ENCODE results near the gene SETDB1. TPM values are rescaled to one million over a fixed set of nuclear protein-coding genes. Genes with fewer than 3 reads are reported as not detected.

SETDB1 gene
- polyA plus RNA-seq, 1 of the 3 experiments (the other 2 are of a cell fraction): 29.9 TPM

DNA sequence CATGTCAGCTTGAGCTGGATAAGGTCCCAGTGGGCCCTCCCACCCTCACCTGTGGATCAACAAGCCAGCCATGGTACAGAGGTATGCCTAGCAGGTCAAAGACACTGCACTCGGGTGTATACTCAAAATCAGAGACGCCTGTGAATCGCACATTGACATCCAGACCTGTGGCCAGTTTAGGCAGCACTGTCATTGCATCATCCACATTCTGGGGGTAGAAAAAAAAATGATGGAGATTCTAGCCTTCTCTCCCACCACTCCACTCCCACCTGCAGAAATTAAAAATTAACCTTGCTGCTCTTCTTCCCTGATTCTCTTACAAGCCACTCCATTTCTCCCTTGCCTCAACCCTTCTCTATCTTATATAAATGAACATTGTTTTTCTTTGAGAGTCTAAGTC, 74.2 kb downstream of the SETDB1 start:
- WGBS (ENCODE audit: low lambda C conversion rate): 100% methylated on average over 3 of the region's 3 CpGs
- Histone ChIP-seq H3K27me3 (ENCODE audit: insufficient read depth) (no peaks in the 10 kb centered on the region), H3K4me3 (ENCODE audit: low read depth in 2 of 2, low read length in 1 of 2) (no peak overlapping the region), H2AFZ (ENCODE audit: low read depth) (no peak overlapping the region), H3K79me2 (ENCODE audit: insufficient read depth) (0 out of 2 replicates have a peak, but pooled peaks cover 4% of the 10 kb centered on the region), H3K36me3 (replicated peaks in 1 of 2; ENCODE audit: control insufficient read depth in 1 of 2, insufficient read depth in 2 of 2, low read length in 1 of 2) (peaks cover 0 to 11% of the 10 kb centered on the region in 2 experiments), H3K4me1 (ENCODE audit: control insufficient read depth in 1 of 2, insufficient read depth in 2 of 2, low read depth in 1 of 2, low read length in 1 of 2) (peaks cover 0 to 4% of the 10 kb centered on the region in 2 experiments; a peak in 2 of 4 replicates), H3K4me2 (no peak overlapping the region), H4K20me1 (ENCODE audit: insufficient read depth) (no peaks in the 10 kb centered on the region), H3K9me2 (no peaks in the 10 kb centered on the region), H3F3A (replicated peaks; ENCODE audit: insufficient read depth) (no peaks in the 10 kb centered on the region), H3K9ac (no peak overlapping the region), H3K9me3 (no peaks in the 10 kb centered on the region), H3K27ac (ENCODE audit: low read depth in 2 of 2, low read length in 1 of 2) (no peak overlapping the region)
- ChIA-PET POLR2A (no interaction called here), CTCF (interaction anchor here (15.9 kb wide), 1 partner anchor 20 kb away, joined by 371 read pairs; the partner anchor contains the start of genes ANXA9 and CERS2)
- TF ChIP-seq TCF12 (IDR thresholded peaks at IDR 0.05): no peak
- TF ChIP-seq JUND (IDR thresholded peaks at IDR 0.05): no peak
- TF ChIP-seq, protein P1, sequence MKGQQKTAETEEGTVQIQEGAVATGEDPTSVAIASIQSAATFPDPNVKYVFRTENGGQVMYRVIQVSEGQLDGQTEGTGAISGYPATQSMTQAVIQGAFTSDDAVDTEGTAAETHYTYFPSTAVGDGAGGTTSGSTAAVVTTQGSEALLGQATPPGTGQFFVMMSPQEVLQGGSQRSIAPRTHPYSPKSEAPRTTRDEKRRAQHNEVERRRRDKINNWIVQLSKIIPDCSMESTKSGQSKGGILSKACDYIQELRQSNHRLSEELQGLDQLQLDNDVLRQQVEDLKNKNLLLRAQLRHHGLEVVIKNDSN (IDR thresholded peaks at IDR 0.05; ENCODE audit: borderline replicate concordance, low read depth): no peak
- TF ChIP-seq RAD21 (IDR thresholded peaks at IDR 0.05; ENCODE audit: low read length): no peak
- no peak for TF ChIP-seq MXI1 (IDR thresholded peaks at IDR 0.05; ENCODE audit: low read depth, low read length)
- no peak for TF ChIP-seq TAF1 (IDR thresholded peaks at IDR 0.05; ENCODE audit: borderline replicate concordance, low read depth, low read length)
- no peak for TF ChIP-seq MEF2A (IDR thresholded peaks at IDR 0.05; ENCODE audit: borderline replicate concordance, low read depth)
- TF ChIP-seq GATA2 (CRISPR knock-in tag; IDR thresholded peaks at IDR 0.05): no peak
- TF ChIP-seq RCOR1 (IDR thresholded peaks at IDR 0.05; ENCODE audit: low read length): no peak
- TF ChIP-seq, protein P2, sequence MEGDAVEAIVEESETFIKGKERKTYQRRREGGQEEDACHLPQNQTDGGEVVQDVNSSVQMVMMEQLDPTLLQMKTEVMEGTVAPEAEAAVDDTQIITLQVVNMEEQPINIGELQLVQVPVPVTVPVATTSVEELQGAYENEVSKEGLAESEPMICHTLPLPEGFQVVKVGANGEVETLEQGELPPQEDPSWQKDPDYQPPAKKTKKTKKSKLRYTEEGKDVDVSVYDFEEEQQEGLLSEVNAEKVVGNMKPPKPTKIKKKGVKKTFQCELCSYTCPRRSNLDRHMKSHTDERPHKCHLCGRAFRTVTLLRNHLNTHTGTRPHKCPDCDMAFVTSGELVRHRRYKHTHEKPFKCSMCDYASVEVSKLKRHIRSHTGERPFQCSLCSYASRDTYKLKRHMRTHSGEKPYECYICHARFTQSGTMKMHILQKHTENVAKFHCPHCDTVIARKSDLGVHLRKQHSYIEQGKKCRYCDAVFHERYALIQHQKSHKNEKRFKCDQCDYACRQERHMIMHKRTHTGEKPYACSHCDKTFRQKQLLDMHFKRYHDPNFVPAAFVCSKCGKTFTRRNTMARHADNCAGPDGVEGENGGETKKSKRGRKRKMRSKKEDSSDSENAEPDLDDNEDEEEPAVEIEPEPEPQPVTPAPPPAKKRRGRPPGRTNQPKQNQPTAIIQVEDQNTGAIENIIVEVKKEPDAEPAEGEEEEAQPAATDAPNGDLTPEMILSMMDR (IDR thresholded peaks at IDR 0.05): no peak
- TF ChIP-seq FOSL2 (IDR thresholded peaks at IDR 0.05; ENCODE audit: borderline replicate concordance, low read depth): no peak
- TF ChIP-seq, protein P3, sequence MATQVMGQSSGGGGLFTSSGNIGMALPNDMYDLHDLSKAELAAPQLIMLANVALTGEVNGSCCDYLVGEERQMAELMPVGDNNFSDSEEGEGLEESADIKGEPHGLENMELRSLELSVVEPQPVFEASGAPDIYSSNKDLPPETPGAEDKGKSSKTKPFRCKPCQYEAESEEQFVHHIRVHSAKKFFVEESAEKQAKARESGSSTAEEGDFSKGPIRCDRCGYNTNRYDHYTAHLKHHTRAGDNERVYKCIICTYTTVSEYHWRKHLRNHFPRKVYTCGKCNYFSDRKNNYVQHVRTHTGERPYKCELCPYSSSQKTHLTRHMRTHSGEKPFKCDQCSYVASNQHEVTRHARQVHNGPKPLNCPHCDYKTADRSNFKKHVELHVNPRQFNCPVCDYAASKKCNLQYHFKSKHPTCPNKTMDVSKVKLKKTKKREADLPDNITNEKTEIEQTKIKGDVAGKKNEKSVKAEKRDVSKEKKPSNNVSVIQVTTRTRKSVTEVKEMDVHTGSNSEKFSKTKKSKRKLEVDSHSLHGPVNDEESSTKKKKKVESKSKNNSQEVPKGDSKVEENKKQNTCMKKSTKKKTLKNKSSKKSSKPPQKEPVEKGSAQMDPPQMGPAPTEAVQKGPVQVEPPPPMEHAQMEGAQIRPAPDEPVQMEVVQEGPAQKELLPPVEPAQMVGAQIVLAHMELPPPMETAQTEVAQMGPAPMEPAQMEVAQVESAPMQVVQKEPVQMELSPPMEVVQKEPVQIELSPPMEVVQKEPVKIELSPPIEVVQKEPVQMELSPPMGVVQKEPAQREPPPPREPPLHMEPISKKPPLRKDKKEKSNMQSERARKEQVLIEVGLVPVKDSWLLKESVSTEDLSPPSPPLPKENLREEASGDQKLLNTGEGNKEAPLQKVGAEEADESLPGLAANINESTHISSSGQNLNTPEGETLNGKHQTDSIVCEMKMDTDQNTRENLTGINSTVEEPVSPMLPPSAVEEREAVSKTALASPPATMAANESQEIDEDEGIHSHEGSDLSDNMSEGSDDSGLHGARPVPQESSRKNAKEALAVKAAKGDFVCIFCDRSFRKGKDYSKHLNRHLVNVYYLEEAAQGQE (IDR thresholded peaks at IDR 0.05; ENCODE audit: low read depth, low read length): no peak
- TF ChIP-seq EZH2phosphoT487 (IDR thresholded peaks at IDR 0.05; ENCODE audit: borderline replicate concordance, low read depth): no peak
- TF ChIP-seq RFX5 (IDR thresholded peaks at IDR 0.05; ENCODE audit: low read length): no peak
- no peak for TF ChIP-seq CHD2 (IDR thresholded peaks at IDR 0.05; ENCODE audit: low read length, partially characterized antibody)
- TF ChIP-seq FOXJ3 (CRISPR knock-in tag; IDR thresholded peaks at IDR 0.05): no peak
- DNase-seq: no peak
